CD4-positive, alpha-beta T cell treated with Interferon gamma for 1 hour (primary cell): Measurements from ENCODE around the gene CEMIP.
A peak's percentile ranks its signal among the peaks of the same experiment; 100 is the strongest.

Source experiments
- DNase-seq: peaks from one replicate; pipeline ENCODE4 v3.0.0-alpha.2; 2020

Gene CEMIP

GRCh38 chr15:80936288-80937078 lies 157.3 kb downstream of the CEMIP start:
- no peak for DNase-seq

DNA sequence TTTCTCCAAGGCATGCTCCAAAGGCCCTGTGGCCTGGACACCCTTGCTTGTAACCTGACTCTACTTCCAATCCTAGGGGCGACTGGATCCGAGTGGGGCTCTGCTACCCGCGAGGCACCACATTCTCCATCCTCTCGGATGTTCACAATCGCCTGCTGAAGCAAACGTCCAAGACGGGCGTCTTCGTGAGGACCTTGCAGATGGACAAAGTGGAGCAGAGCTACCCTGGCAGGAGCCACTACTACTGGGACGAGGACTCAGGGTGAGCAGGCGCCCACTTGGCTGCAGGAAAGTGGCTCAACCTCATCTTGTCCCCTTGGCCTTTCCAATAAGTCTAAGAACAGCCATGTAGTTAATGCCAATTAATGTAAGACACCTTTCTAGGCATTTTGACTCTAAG lies 158.5 kb downstream of the CEMIP start:
- no peak for DNase-seq

DNA sequence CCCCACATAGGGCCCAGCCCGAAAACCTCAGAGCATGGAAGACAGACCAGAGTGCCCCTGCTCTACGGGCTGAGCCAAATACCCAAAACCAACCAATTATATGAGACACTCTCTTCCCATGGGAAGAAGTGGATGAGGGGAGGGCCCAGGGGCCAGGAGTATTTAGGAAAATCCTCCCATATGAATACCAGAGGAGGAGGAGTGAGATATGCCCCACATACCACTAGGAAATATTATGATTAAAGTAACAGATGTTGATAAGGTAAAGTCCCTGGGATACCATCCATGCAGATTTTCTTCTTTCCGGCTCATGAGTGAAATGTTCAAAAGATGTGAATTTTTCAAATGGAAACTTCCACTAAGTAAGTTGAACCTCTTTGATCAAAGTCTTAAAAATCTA lies 160.0 kb downstream of the CEMIP start:
- no peak for DNase-seq

DNA sequence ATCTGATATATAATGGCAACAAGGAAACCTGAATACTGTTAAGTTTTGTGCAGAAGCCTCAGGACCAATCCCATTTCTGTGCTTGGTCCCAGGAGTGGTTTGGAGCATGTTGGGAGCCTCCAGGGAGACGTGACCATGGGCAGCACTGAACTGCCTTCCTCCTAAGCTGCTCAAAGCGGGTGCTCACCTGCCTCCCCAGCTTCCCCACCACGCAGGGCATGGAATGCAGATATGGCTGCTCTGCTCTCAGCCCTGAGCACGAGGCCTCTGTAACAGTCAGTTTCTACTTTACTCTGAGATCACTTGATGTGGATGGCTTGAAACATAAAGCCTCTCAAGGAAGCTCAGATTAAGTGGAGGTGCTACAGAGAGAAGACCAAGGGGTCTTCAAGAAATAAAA lies 161.2 kb downstream of the CEMIP start:
- no peak for DNase-seq

DNA sequence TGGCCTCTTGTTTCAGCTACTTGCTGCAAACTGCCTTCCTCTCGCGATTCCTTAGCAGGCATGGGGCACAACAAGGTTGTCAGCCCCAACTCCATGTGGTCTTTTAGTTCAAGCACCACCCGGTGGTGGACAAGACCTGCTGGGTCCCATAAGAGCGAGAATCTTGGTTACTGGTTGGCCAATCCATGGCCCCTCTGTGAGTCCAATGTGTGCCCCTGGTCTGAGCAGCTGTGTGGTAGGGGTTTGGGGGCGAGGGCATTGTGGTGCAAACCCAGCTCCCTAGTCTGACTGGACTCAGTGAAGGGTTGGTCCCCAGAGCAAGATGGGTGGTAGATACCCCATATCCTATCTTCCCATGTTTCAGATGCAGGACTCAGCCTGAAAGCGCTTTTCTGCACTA lies 161.7 kb downstream of the CEMIP start:
- no peak for DNase-seq

- no peak for DNase-seq
Measured at GRCh38 chr15:80942266-80942665, 163.1 kb downstream of the CEMIP start.

DNA sequence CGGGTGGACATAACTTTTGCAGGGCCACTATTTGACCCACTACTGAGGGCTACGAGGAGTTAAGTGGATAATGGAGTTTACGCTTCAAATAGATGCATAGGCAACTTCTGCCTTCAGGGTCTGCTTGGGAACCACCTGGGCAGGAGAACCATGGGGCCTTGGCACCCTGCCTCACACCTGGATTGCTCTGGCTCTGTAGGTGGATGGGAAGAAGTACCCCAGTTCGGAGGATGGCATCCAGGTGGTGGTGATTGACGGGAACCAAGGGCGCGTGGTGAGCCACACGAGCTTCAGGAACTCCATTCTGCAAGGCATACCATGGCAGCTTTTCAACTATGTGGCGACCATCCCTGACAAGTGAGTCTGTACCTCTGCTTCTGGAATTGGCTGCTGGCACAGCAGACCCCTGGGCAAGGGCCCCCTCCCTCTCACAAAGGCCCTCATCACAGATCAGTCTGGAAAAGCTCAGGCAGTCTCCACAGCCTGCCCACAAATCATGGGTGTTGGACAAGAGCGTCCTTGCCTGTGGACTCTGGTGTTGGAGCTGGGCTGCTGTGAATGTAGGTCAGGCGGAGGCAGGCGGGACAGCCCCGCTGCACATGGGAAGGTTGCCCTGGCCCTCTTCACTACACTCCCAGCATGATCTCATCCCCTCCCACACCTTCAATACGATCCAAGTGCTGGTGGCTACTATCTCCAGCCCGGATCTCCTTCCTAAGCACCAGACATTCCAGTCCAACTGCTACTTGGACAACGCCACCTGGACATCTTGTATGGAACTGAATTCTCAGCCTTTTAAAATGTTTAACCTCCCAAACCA lies 163.8 kb downstream of the CEMIP start:
- DNase-seq, result no peak

DNA sequence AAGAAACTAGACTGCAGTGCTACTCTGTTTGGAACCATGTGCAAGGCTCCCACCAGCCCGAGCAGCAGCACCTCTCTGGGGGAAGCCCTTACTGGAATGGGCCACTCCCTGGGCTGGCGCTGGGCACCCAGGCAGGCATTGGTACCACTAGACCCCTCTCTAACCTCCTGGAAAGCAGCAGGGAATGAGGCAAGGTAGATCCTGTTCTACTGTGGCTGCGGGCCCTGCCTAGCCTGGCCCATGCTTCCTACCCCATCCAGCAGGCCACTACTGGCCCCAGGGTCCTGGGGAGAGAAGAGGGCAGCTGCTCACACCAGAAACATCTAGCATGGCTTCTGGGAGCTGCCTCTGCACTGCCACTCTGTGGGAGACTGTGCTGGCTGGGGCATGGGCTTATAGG lies 165.6 kb downstream of the CEMIP start:
- DNase-seq, result no peak

DNA sequence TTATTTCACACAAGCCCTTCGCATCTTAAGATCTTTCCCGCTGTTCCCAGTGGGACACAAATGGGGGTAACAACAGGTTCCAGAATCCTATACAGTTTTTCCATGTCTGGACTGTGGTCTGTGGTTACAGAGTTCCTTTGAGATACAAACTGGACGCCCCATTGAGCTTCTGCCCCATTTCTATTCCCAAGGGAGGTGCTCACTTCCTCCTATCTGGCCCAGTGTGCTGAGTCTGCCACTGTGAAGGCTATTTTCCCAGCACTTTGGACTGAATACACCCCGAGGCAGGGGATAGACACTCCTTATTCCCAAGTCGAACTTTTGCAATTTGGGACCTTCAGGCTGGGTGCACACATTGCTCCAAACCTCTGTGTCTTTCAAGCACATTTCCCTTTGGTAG lies 166.4 kb downstream of the CEMIP start:
- DNase-seq, result no peak

- DNase-seq, result no peak
Measured at GRCh38 chr15:80946576-80946975, 167.4 kb downstream of the CEMIP start.

DNA sequence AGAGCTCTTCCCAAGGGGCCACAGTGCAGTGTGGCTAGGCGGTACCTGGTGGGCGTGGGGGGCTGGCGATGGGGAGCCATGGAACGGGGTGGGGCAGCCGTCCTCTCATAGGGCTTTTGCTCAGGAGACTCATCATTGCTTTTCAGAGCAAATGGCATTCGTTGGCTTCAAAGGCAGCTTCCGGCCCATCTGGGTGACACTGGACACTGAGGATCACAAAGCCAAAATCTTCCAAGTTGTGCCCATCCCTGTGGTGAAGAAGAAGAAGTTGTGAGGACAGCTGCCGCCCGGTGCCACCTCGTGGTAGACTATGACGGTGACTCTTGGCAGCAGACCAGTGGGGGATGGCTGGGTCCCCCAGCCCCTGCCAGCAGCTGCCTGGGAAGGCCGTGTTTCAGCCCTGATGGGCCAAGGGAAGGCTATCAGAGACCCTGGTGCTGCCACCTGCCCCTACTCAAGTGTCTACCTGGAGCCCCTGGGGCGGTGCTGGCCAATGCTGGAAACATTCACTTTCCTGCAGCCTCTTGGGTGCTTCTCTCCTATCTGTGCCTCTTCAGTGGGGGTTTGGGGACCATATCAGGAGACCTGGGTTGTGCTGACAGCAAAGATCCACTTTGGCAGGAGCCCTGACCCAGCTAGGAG lies 169.6 kb downstream of the CEMIP start:
- no peak for DNase-seq

DNA sequence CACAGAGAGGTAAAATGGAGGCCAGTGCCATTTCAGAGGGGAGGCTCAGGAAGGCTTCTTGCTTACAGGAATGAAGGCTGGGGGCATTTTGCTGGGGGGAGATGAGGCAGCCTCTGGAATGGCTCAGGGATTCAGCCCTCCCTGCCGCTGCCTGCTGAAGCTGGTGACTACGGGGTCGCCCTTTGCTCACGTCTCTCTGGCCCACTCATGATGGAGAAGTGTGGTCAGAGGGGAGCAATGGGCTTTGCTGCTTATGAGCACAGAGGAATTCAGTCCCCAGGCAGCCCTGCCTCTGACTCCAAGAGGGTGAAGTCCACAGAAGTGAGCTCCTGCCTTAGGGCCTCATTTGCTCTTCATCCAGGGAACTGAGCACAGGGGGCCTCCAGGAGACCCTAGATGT lies 170.6 kb downstream of the CEMIP start:
- no peak for DNase-seq

GRCh38 chr15:80950291-80951078 lies 171.3 kb downstream of the CEMIP start:
- DNase-seq, result no peak

DNA sequence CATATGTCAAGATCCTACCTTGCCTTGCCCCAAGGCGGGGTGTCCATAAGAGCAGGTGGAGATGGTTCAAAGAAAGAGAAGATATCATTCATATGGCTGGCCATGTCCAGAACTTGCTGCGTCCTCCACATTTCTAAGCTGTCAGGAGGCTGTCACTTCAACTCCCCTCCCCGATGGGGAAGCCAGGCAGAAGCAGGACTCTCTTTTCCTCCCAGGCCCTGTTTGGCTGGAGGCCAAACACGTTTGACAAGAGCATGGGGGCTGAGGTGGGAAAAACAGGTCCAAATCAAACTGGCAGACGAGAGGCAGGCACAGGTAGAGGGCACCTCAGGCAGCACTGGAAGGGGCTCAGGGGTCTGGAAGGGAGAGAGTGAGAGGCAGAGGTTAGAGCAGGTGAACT lies 172.8 kb downstream of the CEMIP start:
- DNase-seq, result no peak

GRCh38 chr15:80953001-80953952 lies 174.1 kb downstream of the CEMIP start:
- DNase-seq, result no peak

GRCh38 chr15:80953953-80954778 lies 175.0 kb downstream of the CEMIP start:
- DNase-seq, result no peak

GRCh38 chr15:80955571-80956452 lies 176.6 kb downstream of the CEMIP start:
- DNase-seq, result peak; percentile 15

DNA sequence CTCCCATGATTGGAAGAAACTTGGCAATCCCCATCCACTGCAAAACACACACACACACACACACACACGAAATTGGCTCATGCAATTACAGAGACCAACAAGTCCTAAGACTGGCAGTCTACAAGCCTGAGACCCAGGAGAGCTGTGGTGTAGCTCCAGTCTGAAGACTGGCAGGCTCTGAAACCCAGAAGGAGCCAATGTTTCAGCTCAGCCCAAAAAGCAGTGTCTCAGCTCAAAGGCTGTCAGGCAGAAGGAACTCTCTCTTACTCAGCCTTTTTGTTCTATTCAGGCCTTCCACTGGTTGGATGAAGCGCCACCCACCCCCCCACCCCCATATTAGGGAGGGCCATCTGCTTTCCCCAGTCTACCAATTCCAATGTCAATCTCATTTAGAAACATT lies 178.4 kb downstream of the CEMIP start:
- DNase-seq, result no peak

DNA sequence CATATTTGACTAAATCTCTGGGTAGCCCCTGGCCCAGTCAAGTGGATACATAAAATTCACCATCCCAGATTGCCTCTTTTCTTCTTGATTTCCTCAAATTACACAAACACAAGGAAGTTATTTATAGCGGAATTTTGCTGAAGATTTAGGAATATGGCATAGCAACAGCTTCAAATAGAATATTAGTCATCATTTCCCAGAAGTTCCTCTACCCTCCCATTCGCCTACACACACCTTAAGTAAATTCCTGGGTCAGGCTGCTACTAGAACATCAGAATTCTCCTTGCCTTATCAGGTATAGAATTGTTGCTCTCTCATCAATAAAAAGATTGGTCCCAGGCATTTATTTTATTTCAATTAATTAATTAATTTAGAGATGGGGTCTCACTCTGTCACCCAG lies 178.8 kb downstream of the CEMIP start:
- DNase-seq, result no peak
